Smooth muscle cell (in vitro differentiated cells): ENCODE results near the gene CNN2. TPM values are rescaled to one million over a fixed set of nuclear protein-coding genes. Genes with fewer than 3 reads are reported as not detected.

Experiments used
- DNase-seq: peaks from one replicate; lab custom pipeline; 2025; ENCODE audit not compliant: unreplicated experiment; lab: John Stamatoyannopoulos, UW
- H2AFZ ChIP-seq: fragments of 200-600 bp; sonication (generic); 2 replicates; pipeline ENCODE4 v1.6.0; 2016; ENCODE audit warnings: antibody characterized with exemption, low read depth, mild to moderate bottlenecking
- H3F3A ChIP-seq: fragments of 200-600 bp; sonication (generic); 2 replicates; pipeline ENCODE4 v1.6.0; 2017; ENCODE audit warnings: antibody characterized with exemption, low read depth
- H3K27ac ChIP-seq: fragments of 200-600 bp; sonication (generic); 2 replicates; pipeline ENCODE4 v1.5.1; 2016; ENCODE audit warnings: low read depth, mild to moderate bottlenecking
- H3K27me3 ChIP-seq: fragments of 200-600 bp; sonication (generic); 2 replicates; pipeline ENCODE4 v1.6.1; 2016; ENCODE audit warnings: low read depth, mild to moderate bottlenecking
- H3K36me3 ChIP-seq: fragments of 200-600 bp; sonication (generic); 2 replicates; pipeline ENCODE4 v1.5.1; 2016; ENCODE audit warnings: low read depth
- H3K4me1 ChIP-seq: fragments of 200-600 bp; sonication (generic); 2 replicates; pipeline ENCODE4 v1.5.1; 2016; ENCODE audit warnings: low read depth
- H3K4me2 ChIP-seq: fragments of 200-600 bp; sonication (generic); 2 replicates; pipeline ENCODE4 v1.6.0; 2016; ENCODE audit warnings: mild to moderate bottlenecking
- H3K4me3 ChIP-seq: fragments of 200-600 bp; sonication (generic); 2 replicates; pipeline ENCODE4 v1.5.1; 2016; ENCODE audit warnings: mild to moderate bottlenecking
- H3K79me2 ChIP-seq: fragments of 200-600 bp; sonication (generic); 2 replicates; pipeline ENCODE4 v1.6.0; 2016; ENCODE audit warnings: low read depth, mild to moderate bottlenecking
- H3K9ac ChIP-seq: fragments of 200-600 bp; sonication (generic); 2 replicates; pipeline ENCODE4 v1.6.0; 2016; ENCODE audit warnings: low read depth
- H3K9me3 ChIP-seq: fragments of 200-600 bp; sonication (generic); replicated peaks from 2 replicates; pipeline ENCODE4 v1.5.1; 2016; ENCODE audit warnings: low read depth
- H4K20me1 ChIP-seq: fragments of 200-600 bp; sonication (generic); 2 replicates; pipeline ENCODE4 v1.6.0; 2016; ENCODE audit warnings: low read depth
- WGBS: methylation state at CpG from one replicate; pipeline ENCODE4 v1.1.7; 2016; ENCODE audit warnings: low lambda C conversion rate; 5-methylcytosine and 5-hydroxymethylcytosine counted together
- polyA plus RNA-seq: library from polyadenylated mRNA; unstranded; fragments of >200 nt; fragmentation: Nextera tagmentation; extraction: Ambion mirVana; gene quantifications from 2 replicates; pipeline ENCODE4 v1.2.1, GENCODE V29; 2016
- total RNA-seq: library from RNA; depleted of rRNA; stranded (reverse); fragments of >200 nt; gene quantifications from 2 replicates; pipeline ENCODE4 v1.2.3, GENCODE V29; 2014
- TF ChIP-seq, protein P1 (sequence below): fragments of 200-600 bp; sonication (generic); IDR thresholded peaks from 2 replicates; pipeline ENCODE4 v1.5.1; 2017; ENCODE audit warnings: borderline replicate concordance, mild to moderate bottlenecking, antibody characterized with exemption; ENCODE audit not compliant: insufficient read depth, poor library complexity, severe bottlenecking

The CNN2 gene
- total and polyA plus RNA-seq, 2 experiments from 2014 or later: 150 to 392 TPM

DNA sequence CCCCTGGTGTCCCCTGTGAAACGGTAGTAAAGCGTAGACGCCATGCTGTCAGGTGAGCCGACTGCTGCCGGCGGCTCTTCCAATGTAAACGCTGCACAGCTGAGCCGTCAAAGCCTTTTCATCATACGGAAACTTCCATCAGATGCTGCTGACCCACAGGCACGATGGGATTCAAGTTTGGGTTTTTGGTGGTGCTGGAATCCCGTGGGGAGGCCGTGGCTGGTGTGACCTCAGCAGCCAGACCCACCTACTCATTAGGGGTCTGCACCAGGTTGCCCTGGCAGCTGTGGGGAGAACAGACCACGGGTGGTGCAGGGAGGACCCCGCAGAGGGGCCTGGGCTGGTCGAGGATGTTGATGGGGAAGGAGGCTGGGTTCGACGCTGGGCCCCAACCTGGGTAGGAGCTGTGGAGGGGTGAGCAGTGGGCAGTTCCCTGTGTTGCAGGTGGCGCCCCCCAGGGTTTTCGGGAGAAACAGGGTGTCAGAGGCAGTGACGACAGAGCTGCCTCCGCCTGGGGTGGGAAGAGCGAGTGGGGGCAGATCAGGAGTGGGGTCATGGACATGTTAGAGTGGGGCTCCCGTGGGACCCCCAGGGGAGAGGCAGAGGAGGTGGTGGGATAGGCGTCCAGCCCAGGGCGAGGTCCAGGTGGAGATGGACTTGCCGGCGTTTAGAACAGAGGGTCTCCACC lies 19.6 kb upstream of the CNN2 start:
- Histone ChIP-seq H3F3A (no peaks in the 10 kb centered on the region), H3K27ac (no peak overlapping the region), H3K4me2 (no peak overlapping the region), H3K79me2 (no peaks in the 10 kb centered on the region), H3K9me3 (no peaks in the 10 kb centered on the region), H3K4me1 (no peaks in the 10 kb centered on the region), H3K27me3 (peaks cover under 1% of the 10 kb centered on the region), H3K9ac (no peak overlapping the region), H3K4me3 (no peak overlapping the region), H4K20me1 (peaks cover under 1% of the 10 kb centered on the region), H2AFZ (no peak overlapping the region), H3K36me3 (no peaks in the 10 kb centered on the region)
- no peak for DNase-seq
- TF ChIP-seq, protein P1, sequence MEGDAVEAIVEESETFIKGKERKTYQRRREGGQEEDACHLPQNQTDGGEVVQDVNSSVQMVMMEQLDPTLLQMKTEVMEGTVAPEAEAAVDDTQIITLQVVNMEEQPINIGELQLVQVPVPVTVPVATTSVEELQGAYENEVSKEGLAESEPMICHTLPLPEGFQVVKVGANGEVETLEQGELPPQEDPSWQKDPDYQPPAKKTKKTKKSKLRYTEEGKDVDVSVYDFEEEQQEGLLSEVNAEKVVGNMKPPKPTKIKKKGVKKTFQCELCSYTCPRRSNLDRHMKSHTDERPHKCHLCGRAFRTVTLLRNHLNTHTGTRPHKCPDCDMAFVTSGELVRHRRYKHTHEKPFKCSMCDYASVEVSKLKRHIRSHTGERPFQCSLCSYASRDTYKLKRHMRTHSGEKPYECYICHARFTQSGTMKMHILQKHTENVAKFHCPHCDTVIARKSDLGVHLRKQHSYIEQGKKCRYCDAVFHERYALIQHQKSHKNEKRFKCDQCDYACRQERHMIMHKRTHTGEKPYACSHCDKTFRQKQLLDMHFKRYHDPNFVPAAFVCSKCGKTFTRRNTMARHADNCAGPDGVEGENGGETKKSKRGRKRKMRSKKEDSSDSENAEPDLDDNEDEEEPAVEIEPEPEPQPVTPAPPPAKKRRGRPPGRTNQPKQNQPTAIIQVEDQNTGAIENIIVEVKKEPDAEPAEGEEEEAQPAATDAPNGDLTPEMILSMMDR: no peak
- 92% methylated on average over 26 of the region's 27 CpGs for WGBS

DNA sequence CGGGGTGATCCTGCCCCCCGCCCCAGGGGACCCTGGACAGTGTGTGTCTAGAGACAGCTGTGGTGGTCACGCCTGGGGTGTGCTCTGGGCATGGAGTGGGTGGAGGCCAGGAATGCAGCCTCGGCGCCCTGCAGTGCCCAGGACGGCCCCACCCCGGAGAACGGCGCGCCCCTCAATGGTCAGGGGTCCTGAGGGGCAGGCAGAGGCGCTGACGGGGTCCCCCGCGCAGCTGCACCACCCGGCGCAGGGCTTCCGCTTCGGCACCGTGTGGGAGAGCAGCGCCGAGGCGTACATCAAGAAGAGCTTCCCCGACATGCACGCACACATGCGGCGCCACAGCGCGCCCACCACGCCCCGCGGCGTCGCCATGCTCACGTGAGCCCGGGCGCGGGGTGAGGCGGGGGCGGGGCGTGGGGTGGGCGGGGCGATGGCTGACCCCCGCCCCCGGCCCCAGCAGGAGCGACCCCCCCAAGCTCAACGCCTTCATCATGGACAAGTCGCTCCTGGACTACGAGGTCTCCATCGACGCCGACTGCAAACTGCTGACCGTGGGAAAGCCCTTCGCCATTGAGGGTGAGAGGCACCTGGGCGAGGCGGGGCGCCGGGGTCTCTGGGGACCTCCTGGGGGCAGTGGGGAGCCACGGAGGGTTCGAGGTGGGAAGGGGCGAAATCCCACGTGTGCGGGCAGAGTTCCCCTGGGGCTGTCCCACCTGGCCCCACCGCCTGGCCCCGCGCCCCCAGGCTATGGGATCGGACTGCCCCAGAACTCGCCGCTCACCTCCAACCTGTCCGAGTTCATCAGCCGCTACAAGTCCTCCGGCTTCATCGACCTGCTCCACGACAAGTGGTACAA lies 18.8 kb upstream of the CNN2 start:
- TF ChIP-seq, protein P1: no peak
- H2AFZ ChIP-seq: no peak overlapping the region

DNA sequence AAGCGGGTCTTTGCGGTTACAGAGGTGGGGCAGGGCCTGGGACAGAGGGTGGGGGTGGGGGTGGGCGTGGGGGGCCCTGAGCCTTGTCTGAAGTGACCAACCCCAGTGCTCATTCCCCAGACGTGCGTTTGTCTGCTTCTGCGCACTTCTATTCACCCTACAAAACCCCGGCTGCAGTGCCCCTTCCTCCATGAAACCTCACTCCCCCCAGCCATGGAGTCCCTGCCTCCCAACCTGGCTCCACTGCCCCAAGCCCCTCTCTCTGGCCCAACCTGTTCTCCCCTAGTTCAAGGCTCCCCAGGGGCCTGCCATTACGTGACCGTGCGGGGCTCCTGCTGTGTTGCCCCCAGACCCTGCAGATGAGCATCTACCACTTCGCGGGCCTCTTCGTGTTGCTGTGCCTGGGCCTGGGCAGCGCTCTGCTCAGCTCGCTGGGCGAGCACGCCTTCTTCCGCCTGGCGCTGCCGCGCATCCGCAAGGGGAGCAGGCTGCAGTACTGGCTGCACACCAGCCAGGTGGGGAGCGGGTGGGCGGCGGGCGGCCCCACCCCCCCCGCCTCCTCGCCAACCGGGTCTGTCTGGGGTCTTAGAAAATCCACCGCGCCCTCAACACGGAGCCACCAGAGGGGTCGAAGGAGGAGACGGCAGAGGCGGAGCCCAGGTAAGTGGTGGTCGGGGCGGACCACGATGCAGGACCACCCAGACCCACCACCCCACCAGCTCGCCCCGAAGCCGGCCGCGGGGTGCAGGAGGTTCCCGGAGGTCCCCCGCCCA lies 18.0 kb upstream of the CNN2 start:
- no peak overlapping the region for H3K27ac ChIP-seq
- no peaks in the 10 kb centered on the region for H3K27me3 ChIP-seq

More for the DNA sequence above, 18.8 kb upstream of the CNN2 start:
- Histone ChIP-seq H3K9ac (no peak overlapping the region), H3K4me3 (no peak overlapping the region), H3K4me1 (no peaks in the 10 kb centered on the region), H3K9me3 (no peaks in the 10 kb centered on the region), H3F3A (no peaks in the 10 kb centered on the region), H3K36me3 (no peaks in the 10 kb centered on the region), H3K4me2 (no peak overlapping the region), H3K79me2 (no peaks in the 10 kb centered on the region), H3K27ac (no peak overlapping the region), H3K27me3 (no peaks in the 10 kb centered on the region), H4K20me1 (peaks cover 5% of the 10 kb centered on the region)
- WGBS: 98% methylated on average over 9 of the region's 73 CpGs
- no peak for DNase-seq

More for the DNA sequence above, 18.0 kb upstream of the CNN2 start:
- no peaks in the 10 kb centered on the region for H3K36me3 ChIP-seq
- no peak overlapping the region for H3K4me3 ChIP-seq
- TF ChIP-seq, protein P1: no peak
- no peak overlapping the region for H3K9ac ChIP-seq
- no peaks in the 10 kb centered on the region for H3K9me3 ChIP-seq
- H3K79me2 ChIP-seq: peaks cover 6% of the 10 kb centered on the region
- no peak overlapping the region for H3K4me2 ChIP-seq
- no peak overlapping the region for H2AFZ ChIP-seq
- H4K20me1 ChIP-seq: peaks cover 11% of the 10 kb centered on the region
- no peak for DNase-seq
- no peaks in the 10 kb centered on the region for H3K4me1 ChIP-seq
- H3F3A ChIP-seq: no peaks in the 10 kb centered on the region
- WGBS: 94% methylated on average over 40 of the region's 45 CpGs
